IMR-90 (cell line): ENCODE data around the gene TP53I11.

Experiments
- MAFK ChIP-seq: IDR thresholded peaks from 2 replicates; pipeline ENCODE4 v1.6.1; 2012; ENCODE audit warnings: low read depth, low read length, improper control_type of control experiment
- MXI1 ChIP-seq: IDR thresholded peaks from 2 replicates; pipeline ENCODE4 v1.6.1; 2012; ENCODE audit warnings: low read depth, mild to moderate bottlenecking, low read length, moderate library complexity, borderline replicate concordance
- NFE2L2 ChIP-seq: fragments of 150-350 bp; IDR thresholded peaks from 2 replicates; pipeline ENCODE4 v1.6.1; 2016; ENCODE audit warnings: low read depth, mild to moderate bottlenecking, low read length
- POLR2A ChIP-seq: IDR thresholded peaks from 2 replicates; pipeline ENCODE4 v1.6.1; 2012; ENCODE audit warnings: mild to moderate bottlenecking, low read depth, low read length
- RAD21 ChIP-seq: IDR thresholded peaks from 2 replicates; pipeline ENCODE4 v1.6.1; 2012; ENCODE audit warnings: low read length, improper control_type of control experiment
- RFX5 ChIP-seq: IDR thresholded peaks from 2 replicates; pipeline ENCODE4 v1.8.0; 2012; ENCODE audit warnings: low read depth, mild to moderate bottlenecking, low read length, moderate library complexity
- SMC3 ChIP-seq: fragments of 150-350 bp; IDR thresholded peaks from 2 replicates; pipeline ENCODE4 v1.6.1; 2016; ENCODE audit warnings: low read depth, mild to moderate bottlenecking, antibody characterized with exemption, low read length, moderate library complexity
- TF ChIP-seq, protein P1 (sequence below): conservative IDR thresholded peaks from 2 replicates; pipeline ENCODE4 v1.5.1; 2012; ENCODE audit warnings: mild to moderate bottlenecking, low read depth, low read length, improper control_type of control experiment

DNA sequence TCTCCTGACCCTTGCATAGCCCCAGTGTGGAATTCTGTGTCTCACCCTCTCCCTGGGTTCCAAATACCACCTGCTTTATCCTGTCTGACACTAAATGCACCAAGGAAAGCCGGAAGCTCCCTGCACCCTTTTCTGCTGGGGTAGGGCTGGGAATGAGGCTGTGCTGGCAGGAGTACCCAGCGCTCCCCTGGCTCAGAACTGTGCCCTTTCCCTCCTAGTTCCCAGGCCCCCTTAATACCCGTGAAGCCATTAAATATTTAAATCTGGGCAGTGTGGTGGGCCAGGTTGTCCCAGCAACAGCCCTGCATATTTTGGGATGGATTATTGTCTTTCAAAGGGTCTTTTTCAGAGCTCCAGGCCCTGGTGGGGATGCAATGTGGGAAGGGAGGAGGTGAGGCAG lies 63.0 kb downstream of the TP53I11 start:
- TF ChIP-seq, protein P1, sequence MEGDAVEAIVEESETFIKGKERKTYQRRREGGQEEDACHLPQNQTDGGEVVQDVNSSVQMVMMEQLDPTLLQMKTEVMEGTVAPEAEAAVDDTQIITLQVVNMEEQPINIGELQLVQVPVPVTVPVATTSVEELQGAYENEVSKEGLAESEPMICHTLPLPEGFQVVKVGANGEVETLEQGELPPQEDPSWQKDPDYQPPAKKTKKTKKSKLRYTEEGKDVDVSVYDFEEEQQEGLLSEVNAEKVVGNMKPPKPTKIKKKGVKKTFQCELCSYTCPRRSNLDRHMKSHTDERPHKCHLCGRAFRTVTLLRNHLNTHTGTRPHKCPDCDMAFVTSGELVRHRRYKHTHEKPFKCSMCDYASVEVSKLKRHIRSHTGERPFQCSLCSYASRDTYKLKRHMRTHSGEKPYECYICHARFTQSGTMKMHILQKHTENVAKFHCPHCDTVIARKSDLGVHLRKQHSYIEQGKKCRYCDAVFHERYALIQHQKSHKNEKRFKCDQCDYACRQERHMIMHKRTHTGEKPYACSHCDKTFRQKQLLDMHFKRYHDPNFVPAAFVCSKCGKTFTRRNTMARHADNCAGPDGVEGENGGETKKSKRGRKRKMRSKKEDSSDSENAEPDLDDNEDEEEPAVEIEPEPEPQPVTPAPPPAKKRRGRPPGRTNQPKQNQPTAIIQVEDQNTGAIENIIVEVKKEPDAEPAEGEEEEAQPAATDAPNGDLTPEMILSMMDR: no peak
- no peak for TF ChIP-seq MXI1
- no peak for TF ChIP-seq RAD21
- TF ChIP-seq POLR2A: no peak
- no peak for TF ChIP-seq MAFK
- TF ChIP-seq SMC3: no peak
- no peak for TF ChIP-seq RFX5
- no peak for TF ChIP-seq NFE2L2
